Left kidney (tissue), 2 donors: ENCODE results near the gene PLA2G15. TPM values are rescaled to one million over a fixed set of nuclear protein-coding genes. Genes with fewer than 3 reads are reported as not detected.
"Not testable (repeated sequence)": the region's sequence is repeated elsewhere in the genome, so short reads cannot be mapped to it uniquely, and the experiment has no call there.

Experiments
- DNase-seq: peaks from one replicate; pipeline ENCODE4 v3.0.0-alpha.2; 2013
- polyA plus RNA-seq: library from polyadenylated mRNA; unstranded; fragments of 120-200 nt; gene quantifications from one replicate; pipeline ENCODE4 v1.2.1, GENCODE V29; 2013; ENCODE audit not compliant: insufficient read length

The PLA2G15 gene
- polyA plus RNA-seq, 1 donor, result 22.9 TPM

- DNase-seq, result no peak
These were observed 30.5 kb downstream of the PLA2G15 start for GRCh38 chr16:68275611-68276191.

GRCh38 chr16:68276223-68276622 is 31.1 kb downstream of the PLA2G15 start:
- no peak for DNase-seq

GRCh38 chr16:68279726-68280558 is 34.8 kb downstream of the PLA2G15 start:
- no peak for DNase-seq

- no peak for DNase-seq
These were observed 36.3 kb downstream of the PLA2G15 start for GRCh38 chr16:68281368-68282063.

GRCh38 chr16:68282064-68282452 is 36.9 kb downstream of the PLA2G15 start:
- DNase-seq, result no peak

GRCh38 chr16:68283346-68283745 is 38.2 kb downstream of the PLA2G15 start:
- DNase-seq, result no peak

GRCh38 chr16:68283801-68284598 is 38.8 kb downstream of the PLA2G15 start:
- DNase-seq, result no peak

- no peak for DNase-seq
These were observed 39.7 kb downstream of the PLA2G15 start for GRCh38 chr16:68284847-68285246.

- no peak for DNase-seq
These were observed 40.5 kb downstream of the PLA2G15 start for GRCh38 chr16:68285683-68286082.

GRCh38 chr16:68286153-68287074 is 41.2 kb downstream of the PLA2G15 start:
- DNase-seq, result no peak

GRCh38 chr16:68287276-68288251 is 42.4 kb downstream of the PLA2G15 start:
- no peak for DNase-seq

GRCh38 chr16:68288252-68288650 is 43.1 kb downstream of the PLA2G15 start:
- DNase-seq, result no peak

- not testable (repeated sequence) for DNase-seq
These were observed 43.6 kb downstream of the PLA2G15 start for GRCh38 chr16:68288796-68289195.

- DNase-seq, result no peak
These were observed 44.0 kb downstream of the PLA2G15 start for GRCh38 chr16:68289202-68289601.

GRCh38 chr16:68289621-68290329 is 44.6 kb downstream of the PLA2G15 start:
- DNase-seq, result no peak

- DNase-seq, result no peak
These were observed 45.3 kb downstream of the PLA2G15 start for GRCh38 chr16:68290450-68290849.

GRCh38 chr16:68291227-68291626 is 46.1 kb downstream of the PLA2G15 start:
- DNase-seq, result no peak

- DNase-seq, result no peak
These were observed 47.3 kb downstream of the PLA2G15 start for GRCh38 chr16:68292425-68292824.

GRCh38 chr16:68296291-68296690 is 51.1 kb downstream of the PLA2G15 start:
- DNase-seq, result no peak
